ENCODE results near the gene CLDN6.

DNA sequence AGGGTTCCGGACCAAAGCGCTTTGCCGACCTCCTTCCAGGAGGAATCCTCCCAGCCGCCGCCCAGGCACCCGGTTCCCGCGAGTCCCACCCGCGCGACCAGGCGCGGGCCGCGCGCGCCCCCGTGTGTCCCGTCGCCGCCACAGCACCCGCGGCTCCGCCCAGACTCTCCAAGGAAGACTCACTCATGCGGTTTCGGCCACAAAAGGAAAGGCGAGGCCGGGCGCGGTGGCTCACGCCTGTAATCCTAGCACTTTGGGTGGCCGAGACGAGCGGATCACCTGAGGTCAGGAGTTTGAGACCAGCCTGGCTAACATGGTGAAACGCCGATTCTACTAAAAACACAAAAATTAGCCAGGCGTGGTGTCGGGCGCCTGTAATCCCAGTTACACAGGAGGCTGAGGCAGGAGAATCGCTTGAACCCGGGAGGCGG is 34.3 kb downstream of the CLDN6 start:
- TF ChIP-seq CTCF (IDR thresholded peaks at IDR 0.05; ENCODE audit: low read depth, low read length, poor library complexity, severe bottlenecking): peak; percentile 87
- TF ChIP-seq EZH2phosphoT487 (IDR thresholded peaks at IDR 0.05; ENCODE audit: borderline replicate concordance, low read length): no peak
